ENCODE data around the gene DNMT3B.

GRCh38 chr20:32806356-32806755, 44.2 kb downstream of the DNMT3B start:
- TF ChIP-seq CTCF (IDR thresholded peaks at IDR 0.05) (no peak), POLR2A (IDR thresholded peaks at IDR 0.05) (no peak)
